ENCODE results near the gene SYNGR1.

SYNGR1 gene

GRCh38 chr22:39432361-39432811 lies 82.6 kb downstream of the SYNGR1 start:
- DNase-seq, result no peak

- DNase-seq, result no peak
These were observed 83.9 kb downstream of the SYNGR1 start for GRCh38 chr22:39433476-39434242.

GRCh38 chr22:39434243-39434653 lies 84.5 kb downstream of the SYNGR1 start:
- no peak for DNase-seq

- no peak for DNase-seq
These were observed 84.9 kb downstream of the SYNGR1 start for GRCh38 chr22:39434721-39435120.
